Psoas muscle (tissue), 8 donors: ENCODE data around the gene COA8. TPM values are rescaled to one million over a fixed set of nuclear protein-coding genes. Genes with fewer than 3 reads are reported as not detected.

Source experiments
- ATAC-seq, 4 donors: fragments of 200-7000 bp; cut with Tn5 transposase; one replicate each; pipeline ENCODE4 v1.9.1; 2020; ENCODE audit warnings: moderate library complexity in 3 of 4, mild to moderate bottlenecking in 2 of 4
- DNase-seq, 2 donors: peaks; one replicate each; pipeline ENCODE4 v3.0.0-alpha.2; 2020
- H3K27ac ChIP-seq: fragments of 200-600 bp; one replicate; pipeline ENCODE4 v1.8.0; 2022
- H3K27me3 ChIP-seq, 3 donors: fragments of 200-600 bp in 1 of 3; one replicate each; pipeline versions ENCODE4 v1.6.1 to v1.8.0; 2013 to 2022; ENCODE audit warnings: low read length in 2 of 3, mild to moderate bottlenecking in 2 of 3, moderate library complexity in 1 of 3; ENCODE audit not compliant: insufficient read depth in 3 of 3
- H3K36me3 ChIP-seq, 2 donors: fragments of 200-600 bp in 1 of 2; one replicate each; pipeline versions ENCODE4 v1.6.1 to v1.8.0; 2013 to 2022; ENCODE audit warnings: low read depth in 1 of 2, mild to moderate bottlenecking in 1 of 2, moderate library complexity in 1 of 2; ENCODE audit not compliant: insufficient read depth in 1 of 2
- H3K4me1 ChIP-seq: fragments of 200-600 bp; one replicate; pipeline ENCODE4 v1.8.0; 2022
- H3K4me3 ChIP-seq: fragments of 200-600 bp; one replicate; pipeline ENCODE4 v1.8.0; 2022; ENCODE audit warnings: mild to moderate bottlenecking
- H3K9me3 ChIP-seq: fragments of 200-600 bp; one replicate; pipeline ENCODE4 v1.8.0; 2022
- WGBS, 3 donors: extraction: QIAGEN DNeasy Blood & Tissue Kit; methylation state at CpG; one replicate each; pipeline versions ENCODE4 v1.1.6 to v1.1.7; 2013; 5-methylcytosine and 5-hydroxymethylcytosine counted together
- intact Hi-C, 2 donors: fragments of 100-400 bp; cut with DNase I; formaldehyde crosslinking; loops; one replicate each; pipeline versions ENCODE4 v1.11.0 to v1.14.2; 2022
- polyA plus RNA-seq, 3 donors: library from polyadenylated mRNA; stranded (reverse); fragments of 200-250 nt; gene quantifications; one replicate each; pipeline ENCODE4 v1.2.3, GENCODE V29; 2013
- total RNA-seq, 4 donors: library from RNA; stranded (reverse); fragmentation: NEBNext Ultra II Directional in 2 of 4; extraction: Animal tissue kit (Norgen Biotek cat#: 25700) in 2 of 4; gene quantifications; one replicate each; pipeline versions ENCODE4 v1.2.1 to v1.2.4, GENCODE V29; 2021 to 2023
- TF ChIP-seq, protein P1 (sequence below): fragments of 200-600 bp; IDR thresholded peaks from one replicate; pipeline ENCODE4 v1.8.0; 2022; ENCODE audit warnings: antibody characterized with exemption
- donor health status: healthy with polysubstance abuse.
- donor health status: DM: no; HTN: no; CAD: no; lungs with moderate emphysema.
- donor health status: Bipolar disorder and iron deficiency.
- donor health status: healthy.
- donor health status: DM: yes; HTN: yes; CAD: no.
- donor health status: DM: no; HTN: no; CAD: no.
- donor health status: DM: no; HTN: no; CAD: no.
- donor health status: DM: yes; HTN: yes; CAD: no.

COA8 gene
- total and polyA plus RNA-seq, 7 donors = 73.6 to 171 (median 101) TPM

GRCh38 chr14:103563844-103564505 is 1.2 kb downstream of the COA8 start:
- intact Hi-C loops = loop anchor here in 1 of 2 donors (5.0 kb wide), 1 partner anchor 63 kb away; the partner anchor contains the start of gene KLC1
- Histone ChIP-seq H3K4me1 (peaks cover 46% of the 10 kb centered on the region), H3K9me3 (no peaks in the 10 kb centered on the region), H3K4me3 (peak overlapping the region; percentile 92), H3K27ac (no peak overlapping the region), H3K36me3 (peaks cover 0 to 21% of the 10 kb centered on the region in 2 donors), H3K27me3 (no peaks in the 10 kb centered on the region)
- WGBS, 3 donors = 51 to 56% (median 52%) methylated on average over 21 of the region's 21 CpGs
- DNase-seq = no peak
- no peak for ATAC-seq
- TF ChIP-seq, protein P1, sequence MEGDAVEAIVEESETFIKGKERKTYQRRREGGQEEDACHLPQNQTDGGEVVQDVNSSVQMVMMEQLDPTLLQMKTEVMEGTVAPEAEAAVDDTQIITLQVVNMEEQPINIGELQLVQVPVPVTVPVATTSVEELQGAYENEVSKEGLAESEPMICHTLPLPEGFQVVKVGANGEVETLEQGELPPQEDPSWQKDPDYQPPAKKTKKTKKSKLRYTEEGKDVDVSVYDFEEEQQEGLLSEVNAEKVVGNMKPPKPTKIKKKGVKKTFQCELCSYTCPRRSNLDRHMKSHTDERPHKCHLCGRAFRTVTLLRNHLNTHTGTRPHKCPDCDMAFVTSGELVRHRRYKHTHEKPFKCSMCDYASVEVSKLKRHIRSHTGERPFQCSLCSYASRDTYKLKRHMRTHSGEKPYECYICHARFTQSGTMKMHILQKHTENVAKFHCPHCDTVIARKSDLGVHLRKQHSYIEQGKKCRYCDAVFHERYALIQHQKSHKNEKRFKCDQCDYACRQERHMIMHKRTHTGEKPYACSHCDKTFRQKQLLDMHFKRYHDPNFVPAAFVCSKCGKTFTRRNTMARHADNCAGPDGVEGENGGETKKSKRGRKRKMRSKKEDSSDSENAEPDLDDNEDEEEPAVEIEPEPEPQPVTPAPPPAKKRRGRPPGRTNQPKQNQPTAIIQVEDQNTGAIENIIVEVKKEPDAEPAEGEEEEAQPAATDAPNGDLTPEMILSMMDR = no peak

DNA sequence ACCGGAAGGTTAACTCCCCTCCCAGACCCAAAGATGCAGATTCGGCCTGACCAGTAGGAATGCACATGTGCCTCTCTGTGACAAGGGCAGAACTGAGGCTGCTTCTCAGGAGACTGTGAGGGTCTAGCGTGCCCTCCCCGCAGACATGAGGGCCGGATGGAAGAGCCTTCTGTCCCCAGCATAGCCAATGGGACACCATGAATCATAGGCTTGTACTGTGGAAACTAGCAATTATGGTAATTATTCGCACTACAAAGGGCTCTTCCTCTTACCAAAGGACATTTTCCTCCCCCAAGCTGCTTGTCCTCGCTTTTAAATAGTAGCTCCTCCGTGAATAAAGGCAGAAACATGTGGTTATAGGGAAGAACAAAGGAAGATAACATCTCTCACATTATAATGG is 6.2 kb downstream of the COA8 start:
- 65 to 71% (median 67%) methylated on average over 8 of the region's 8 CpGs for WGBS, 3 donors
- Histone ChIP-seq H3K27me3 (no peaks in the 10 kb centered on the region), H3K4me1 (peaks cover 15% of the 10 kb centered on the region), H3K36me3 (peaks cover 0 to 21% of the 10 kb centered on the region in 2 donors), H3K9me3 (no peaks in the 10 kb centered on the region), H3K27ac (no peak overlapping the region), H3K4me3 (no peak overlapping the region)
- DNase-seq (no peak), ATAC-seq (no peak)
- intact Hi-C loops = no loop called here
- TF ChIP-seq, protein P1 = no peak

- DNase-seq = no peak
Observed at GRCh38 chr14:103569408-103569807, 6.6 kb downstream of the COA8 start.

DNA sequence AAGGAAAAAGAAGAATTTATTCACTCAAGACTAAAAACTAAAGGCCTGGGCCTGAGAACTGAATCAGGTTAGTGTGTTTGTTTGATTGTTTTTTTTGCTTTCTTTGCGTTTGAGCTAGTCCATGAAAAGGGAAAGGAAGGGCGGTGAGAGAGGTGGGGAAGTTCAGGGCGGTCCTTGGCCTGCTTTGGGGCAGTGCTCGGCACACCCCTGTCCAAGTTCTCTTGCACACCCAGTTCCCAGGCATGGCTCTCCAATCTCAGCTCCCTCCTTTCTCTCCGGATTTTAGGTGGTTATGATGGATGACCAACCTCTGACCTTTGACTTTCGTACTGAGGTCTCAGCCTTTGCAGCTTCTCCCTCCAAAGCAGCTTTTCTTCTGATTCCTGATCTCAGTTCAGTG is 11.3 kb downstream of the COA8 start:
- Histone ChIP-seq H3K4me3 (no peak overlapping the region), H3K4me1 (peaks cover 10% of the 10 kb centered on the region), H3K27ac (no peak overlapping the region), H3K36me3 (peaks cover 3 to 56% of the 10 kb centered on the region in 2 donors), H3K27me3 (no peaks in the 10 kb centered on the region), H3K9me3 (no peaks in the 10 kb centered on the region)
- ATAC-seq (no peak), DNase-seq (no peak)
- TF ChIP-seq, protein P1 = no peak
- intact Hi-C loops = loop anchor here in 1 of 2 donors (10.0 kb wide), 2 partner anchors 341 to 411 kb away; no protein-coding TSS in a partner anchor
- WGBS, 3 donors = 70 to 76% (median 71%) methylated on average over 6 of the region's 6 CpGs

More at GRCh38 chr14:103569408-103569807, 6.6 kb downstream of the COA8 start:
- TF ChIP-seq, protein P1 = no peak
- Histone ChIP-seq H3K9me3 (no peaks in the 10 kb centered on the region), H3K4me1 (peaks cover 10% of the 10 kb centered on the region), H3K4me3 (no peak overlapping the region), H3K27me3 (no peaks in the 10 kb centered on the region), H3K36me3 (peaks cover 0 to 26% of the 10 kb centered on the region in 2 donors), H3K27ac (no peak overlapping the region)
- intact Hi-C loops = no loop called here
- WGBS, 3 donors = 76 to 82% (median 76%) methylated on average over 11 of the region's 11 CpGs
- ATAC-seq = no peak
